H1 (cell line): ENCODE data around the gene TERB1. TPM values are rescaled to one million over a fixed set of nuclear protein-coding genes. Genes with fewer than 3 reads are reported as not detected.

Source experiments
- CTCF ChIA-PET: fragments of 300-600 bp; sonication (Branson Sonifier 250); formaldehyde crosslinking; loops from one replicate; lab custom pipeline; 2021; ENCODE audit not compliant: partially characterized antibody; lab: Charles Lee
- POLR2A ChIA-PET: fragments of 300-600 bp; sonication (Branson Sonifier 250); formaldehyde crosslinking; loops from one replicate; lab custom pipeline; 2021; ENCODE audit warnings: inconsistent platforms; ENCODE audit not compliant: partially characterized antibody; lab: Charles Lee
- DNase-seq, 2 experiments: peaks; one replicate each; pipeline versions ENCODE4 v3.0.0 to v3.0.0-alpha.2; 2010 to 2022; ENCODE audit warnings: low spot score in 2 of 2, low read depth in 1 of 2, mixed read lengths in 1 of 2
- FAIRE-seq: peaks from 2 replicates; lab custom pipeline; 2011; peaks lifted over from hg19 to GRCh38; lab: Jason Lieb, UNC
- H2AFZ ChIP-seq: 2 replicates; pipeline ENCODE4 v1.8.1; 2012; ENCODE audit warnings: low read length, inconsistent platforms
- H2AK5ac ChIP-seq: 2 replicates; pipeline ENCODE4 v1.6.1; 2013; ENCODE audit warnings: low read depth, low read length
- H2BK120ac ChIP-seq: replicated peaks from 2 replicates; pipeline ENCODE3; 2013; ENCODE audit warnings: low read depth, low read length, inconsistent platforms
- H2BK12ac ChIP-seq: 2 replicates; pipeline ENCODE4 v1.6.1; 2013; ENCODE audit warnings: low read depth, low read length
- H2BK15ac ChIP-seq: 2 replicates; pipeline ENCODE4 v1.6.1; 2013; ENCODE audit warnings: low read length
- H2BK20ac ChIP-seq: 2 replicates; pipeline ENCODE4 v1.6.1; 2013; ENCODE audit warnings: low read length
- H2BK5ac ChIP-seq: 2 replicates; pipeline ENCODE4 v1.6.1; 2013; ENCODE audit warnings: low read depth, low read length
- H3K14ac ChIP-seq: 2 replicates; pipeline ENCODE4 v1.6.1; 2013; ENCODE audit warnings: inconsistent platforms; ENCODE audit not compliant: insufficient read length
- H3K18ac ChIP-seq: 2 replicates; pipeline ENCODE4 v1.6.1; 2013; ENCODE audit warnings: low read length; ENCODE audit errors: extremely low read depth
- H3K23ac ChIP-seq: 2 replicates; pipeline ENCODE4 v1.6.1; 2013; ENCODE audit warnings: inconsistent platforms; ENCODE audit not compliant: insufficient read length
- H3K23me2 ChIP-seq: 2 replicates; pipeline ENCODE4 v1.6.1; 2013; ENCODE audit warnings: low read depth, low read length
- H3K27ac ChIP-seq: 2 replicates; pipeline ENCODE4 v1.6.1; 2011; ENCODE audit warnings: low read depth, low read length, inconsistent platforms
- H3K27me3 ChIP-seq, 4 experiments: replicated peaks in 1 of 4; 1 replicate in 1 of 4; 2 replicates in 3 of 4; pipeline versions ENCODE4 v1.6.1 to v1.8.1; 2011 to 2013; ENCODE audit warnings: low read length in 3 of 4, mild to moderate bottlenecking in 3 of 4, inconsistent platforms in 2 of 4, mixed read lengths in 2 of 4, moderate library complexity in 1 of 4; ENCODE audit not compliant: control insufficient read depth in 3 of 4, insufficient read depth in 3 of 4; ENCODE audit errors: extremely low read depth in 1 of 4
- H3K36me3 ChIP-seq, 4 experiments: 2 replicates each; pipeline versions ENCODE4 v1.6.1 to v1.8.1; 2011 to 2013; ENCODE audit warnings: mild to moderate bottlenecking in 4 of 4, low read length in 3 of 4, moderate library complexity in 2 of 4, control low read depth in 1 of 4, inconsistent platforms in 1 of 4; ENCODE audit not compliant: insufficient read depth in 4 of 4, control insufficient read depth in 2 of 4
- H3K4ac ChIP-seq: replicated peaks from 2 replicates; pipeline ENCODE3; 2013; ENCODE audit warnings: low read length, low read depth, mixed read lengths, inconsistent platforms; ENCODE audit not compliant: insufficient read length
- H3K4me1 ChIP-seq, 4 experiments: replicated peaks in 1 of 4; 1 replicate in 1 of 4; 2 replicates in 3 of 4; pipeline versions ENCODE4 v1.6.1 to v1.8.1; 2011 to 2013; ENCODE audit warnings: low read length in 3 of 4, inconsistent platforms in 2 of 4, mixed read lengths in 1 of 4; ENCODE audit not compliant: insufficient read depth in 4 of 4, control insufficient read depth in 3 of 4
- H3K4me2 ChIP-seq, 2 experiments: 2 replicates each; pipeline versions ENCODE4 v1.6.1 to v1.8.1; 2011 to 2013; ENCODE audit warnings: low read depth in 2 of 2, low read length in 2 of 2, control low read depth in 1 of 2, inconsistent platforms in 1 of 2, mild to moderate bottlenecking in 1 of 2; ENCODE audit not compliant: insufficient read depth in 1 of 2
- H3K4me3 ChIP-seq, 4 experiments: fragments of 200-600, 300-600 bp in 1 of 4; sonication (generic), shearing (Covaris generic), sonication (Bioruptor Twin) in 1 of 4; 2 replicates each; pipeline versions ENCODE4 v1.5.1 to v1.8.1; 2011 to 2016; ENCODE audit warnings: low read length in 4 of 4, low read depth in 3 of 4, control low read depth in 2 of 4, inconsistent platforms in 2 of 4, mild to moderate bottlenecking in 2 of 4, mixed read lengths in 1 of 4, moderate library complexity in 1 of 4; ENCODE audit not compliant: insufficient read depth in 2 of 4; ENCODE audit errors: extremely low read depth in 1 of 4
- H3K56ac ChIP-seq: replicated peaks from 2 replicates; pipeline ENCODE3; 2013; ENCODE audit warnings: low read depth, mild to moderate bottlenecking, mixed read lengths, low read length, inconsistent platforms; ENCODE audit not compliant: insufficient read length
- H3K79me1 ChIP-seq: 2 replicates; pipeline ENCODE4 v1.6.1; 2013; ENCODE audit warnings: low read depth, low read length, control low read depth
- H3K79me2 ChIP-seq, 2 experiments: 2 replicates each; pipeline versions ENCODE4 v1.6.1 to v1.8.1; 2012 to 2013; ENCODE audit warnings: low read length in 2 of 2, mild to moderate bottlenecking in 2 of 2, inconsistent platforms in 1 of 2; ENCODE audit not compliant: insufficient read depth in 2 of 2, control insufficient read depth in 1 of 2
- H3K9ac ChIP-seq, 4 experiments: replicated peaks in 1 of 4; 1 replicate in 1 of 4; 2 replicates in 3 of 4; pipeline versions ENCODE4 v1.6.1 to v1.8.1; 2011 to 2013; ENCODE audit warnings: low read depth in 3 of 4, low read length in 3 of 4, control low read depth in 2 of 4, mild to moderate bottlenecking in 2 of 4, moderate library complexity in 2 of 4, inconsistent platforms in 1 of 4; ENCODE audit errors: extremely low read depth in 1 of 4
- H3K9me3 ChIP-seq, 2 experiments: 2 replicates each; pipeline versions ENCODE4 v1.6.1 to v1.8.1; 2012 to 2013; ENCODE audit warnings: mild to moderate bottlenecking in 2 of 2, moderate library complexity in 2 of 2, control low read depth in 1 of 2, inconsistent platforms in 1 of 2, low read depth in 1 of 2, low read length in 1 of 2, mixed read lengths in 1 of 2; ENCODE audit not compliant: insufficient read depth in 2 of 2
- H4K20me1 ChIP-seq, 2 experiments: replicated peaks in 1 of 2; 2 replicates each; pipeline versions ENCODE3 to v1.8.1; 2011 to 2013; ENCODE audit warnings: inconsistent platforms in 2 of 2, low read length in 2 of 2, mild to moderate bottlenecking in 1 of 2; ENCODE audit not compliant: insufficient read depth in 2 of 2, control insufficient read depth in 1 of 2
- H4K5ac ChIP-seq: 2 replicates; pipeline ENCODE4 v1.6.1; 2013; ENCODE audit warnings: low read length, low read depth, mixed read lengths, inconsistent platforms; ENCODE audit not compliant: insufficient read length
- H4K8ac ChIP-seq: 2 replicates; pipeline ENCODE4 v1.8.0; 2013; ENCODE audit warnings: mild to moderate bottlenecking, moderate library complexity, low read length, inconsistent platforms; ENCODE audit not compliant: insufficient read depth; ENCODE audit errors: extremely low read depth
- H4K91ac ChIP-seq: replicated peaks from 2 replicates; pipeline ENCODE3; 2013; ENCODE audit warnings: low read length, mixed read lengths, inconsistent platforms; ENCODE audit not compliant: insufficient read length
- EP300 ChIP-seq, 2 experiments: IDR thresholded peaks; 1 replicate in 1 of 2; 2 replicates in 1 of 2; pipeline ENCODE4 v1.6.1; 2011 to 2012; ENCODE audit warnings: low read depth in 2 of 2, low read length in 2 of 2, mild to moderate bottlenecking in 2 of 2, borderline replicate concordance in 1 of 2, inconsistent platforms in 1 of 2, moderate library complexity in 1 of 2
- HDAC2 ChIP-seq, 2 experiments: fragments of 300-600 bp in 1 of 2; sonication (generic) in 1 of 2; IDR thresholded peaks; 2 replicates each; pipeline ENCODE4 v1.6.1; 2011 to 2012; ENCODE audit warnings: low read depth in 2 of 2, low read length in 2 of 2, mild to moderate bottlenecking in 2 of 2, moderate library complexity in 2 of 2, borderline replicate concordance in 1 of 2, inconsistent platforms in 1 of 2
- HDAC6 ChIP-seq: IDR thresholded peaks from one replicate; pipeline ENCODE4 v1.7.1; 2012; ENCODE audit warnings: low read depth, mild to moderate bottlenecking, inconsistent platforms, low read length, moderate library complexity
- WGBS, 2 experiments: shearing (Covaris generic) in 1 of 2; methylation state at CpG; one replicate each; pipeline versions ENCODE4 v1.1.6 to v1.1.7; 2013 to 2015; ENCODE audit warnings: low lambda C conversion rate in 2 of 2, mixed read lengths in 2 of 2, inconsistent platforms in 1 of 2, low coverage in 1 of 2, missing lambda C conversion rate in 1 of 2; ENCODE audit not compliant: insufficient replicate concordance in 2 of 2, insufficient coverage in 1 of 2, insufficient read length in 1 of 2; ENCODE audit errors: extremely low coverage in 1 of 2, missing lambda C conversion rate in 1 of 2; 5-methylcytosine and 5-hydroxymethylcytosine counted together
- polyA plus RNA-seq, 7 experiments: library from polyadenylated mRNA; depleted of rRNA in 3 of 7; stranded (reverse) in 5 of 7; unstranded in 2 of 7; fragments of >200 nt in 5 of 7; fragments of 200-250 nt in 2 of 7; gene quantifications; 1 replicate in 5 of 7; 2 replicates in 1 of 7; 4 replicates in 1 of 7; pipeline versions ENCODE4 v1.2.1 to v1.2.3, GENCODE V29; 2011 to 2013; ENCODE audit warnings: missing spikeins in 2 of 7, mixed read lengths in 2 of 7
- total RNA-seq: library from RNA; stranded (reverse); fragmentation: NEBNext Ultra II Directional; extraction: Animal tissue kit (Norgen Biotek cat#: 25700); gene quantifications from 2 replicates; pipeline ENCODE4 v1.2.1, GENCODE V29; 2021

Gene TERB1
- total and polyA plus RNA-seq, 2 of the 8 experiments (the other 6 are each of a cell fraction or from before 2014, with no cell fraction given), result not detected

DNA sequence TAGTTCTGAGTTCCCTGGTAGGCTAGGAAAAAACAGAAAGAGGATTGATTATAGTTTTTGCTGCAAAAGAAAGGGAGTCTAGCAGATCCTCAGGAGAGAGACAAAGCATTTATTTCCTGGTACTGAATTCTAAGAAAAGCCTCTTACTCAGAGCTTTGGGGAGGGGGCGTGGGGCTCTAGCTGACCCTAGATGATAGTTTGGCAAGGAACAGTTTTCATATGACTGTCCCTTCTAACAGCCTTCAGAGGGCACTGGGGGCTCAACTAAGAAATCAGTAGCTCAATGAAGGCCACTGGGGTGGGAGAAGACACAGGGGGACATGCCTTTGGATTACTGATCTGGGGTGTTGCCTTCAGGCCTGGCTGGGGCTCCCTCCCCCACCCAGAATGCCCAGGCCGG lies 46.8 kb upstream of the TERB1 start:
- Histone ChIP-seq H3K23ac (no peak overlapping the region), H3K27me3 (peaks cover 13 to 40% (median 32%) of the 10 kb centered on the region in 4 experiments), H3K4ac (no peak overlapping the region), H2AFZ (no peak overlapping the region), H3K79me1 (no peaks in the 10 kb centered on the region), H2BK20ac (no peak overlapping the region), H3K23me2 (peaks cover 12% of the 10 kb centered on the region), H4K91ac (no peak overlapping the region), H3K36me3 (no peaks in the 10 kb centered on the region), H3K56ac (no peak overlapping the region), H3K4me3 (no peak overlapping the region), H2AK5ac (no peak overlapping the region), H3K79me2 (no peaks in the 10 kb centered on the region), H3K27ac (no peak overlapping the region), H3K18ac (no peak overlapping the region), H3K9ac (no peak overlapping the region), H3K9me3 (no peaks in the 10 kb centered on the region), H2BK120ac (no peak overlapping the region), H2BK5ac (no peak overlapping the region), H3K4me2 (no peak overlapping the region), H3K4me1 (peaks cover 0 to 2% (median 0%) of the 10 kb centered on the region in 4 experiments; a peak in 3 of 7 replicates), H4K8ac (no peak overlapping the region), H3K14ac (no peak overlapping the region), H4K20me1 (peaks cover 0 to 3% of the 10 kb centered on the region in 2 experiments), H2BK12ac (no peak overlapping the region), H2BK15ac (no peak overlapping the region), H4K5ac (no peak overlapping the region)
- POLR2A ChIA-PET, result interaction anchor here (1.4 to 2.0 kb wide), 3 partner anchors 14 to 32 kb away, joined by 3 to 4 read pairs (median 4); partner anchors contain the start of gene NAE1
- 90% methylated on average over 2 of the region's 2 CpGs; no CpG with 5 or more reads in 1 of the 2 experiments for WGBS, 2 experiments
- FAIRE-seq (no peak), DNase-seq (no peak)
- CTCF ChIA-PET, result interaction anchor here (1.0 to 13.4 kb wide), 6 partner anchors 9 to 120 kb away, joined by 3 to 162 read pairs (median 10); partner anchors contain the start of gene NAE1
- TF ChIP-seq HDAC2 (IDR thresholded peaks at IDR 0.05; ENCODE audit: borderline replicate concordance in 1 of 2, low read depth in 2 of 2, low read length in 2 of 2) (no peak), EP300 (IDR thresholded peaks at IDR 0.05; ENCODE audit: borderline replicate concordance in 1 of 2, low read depth in 2 of 2, low read length in 2 of 2) (no peak), HDAC6 (no peak)
